C4-2B (cell line): Measurements from ENCODE around the gene LDHAL6A.

ENCODE experiments used
- CTCF ChIP-seq: fragments of 450-650 bp; conservative IDR thresholded peaks from 2 replicates; pipeline ENCODE4 v1.5.1; 2017; ENCODE audit warnings: mild to moderate bottlenecking
- ZFX ChIP-seq: fragments of 450-650 bp; IDR thresholded peaks from 2 replicates; pipeline ENCODE4 v1.6.1; 2017

GRCh38 chr11:18498039-18498438, 42.4 kb downstream of the LDHAL6A start:
- TF ChIP-seq CTCF (no peak), ZFX (no peak)
